Adrenal gland (tissue), 12 donors: ENCODE measurements around the gene SGSH. TPM values are rescaled to one million over a fixed set of nuclear protein-coding genes. Genes with fewer than 3 reads are reported as not detected.
"Not testable (repeated sequence)": the region's sequence is repeated elsewhere in the genome, so short reads cannot be mapped to it uniquely, and the experiment has no call there.

Source experiments
- DNase-seq, 7 donors: peaks; one replicate each; pipeline ENCODE4 v3.0.0-alpha.2; 2019 to 2020
- H3K27ac ChIP-seq, 5 donors: fragments of 200-600 bp; sonication (generic) in 4 of 5; 1 replicate in 3 of 5; 2 replicates in 2 of 5; pipeline versions ENCODE4 v1.5.1 to v1.8.0; 2016 to 2020; ENCODE audit warnings: mild to moderate bottlenecking in 1 of 5
- H3K27me3 ChIP-seq: fragments of 200-600 bp; 2 replicates; pipeline ENCODE4 v1.8.0; 2021
- H3K36me3 ChIP-seq, 2 donors: fragments of 200-600 bp; replicated peaks in 1 of 2; 1 replicate in 1 of 2; 2 replicates in 1 of 2; pipeline versions ENCODE4 v1.5.1 to v1.8.0; 2018 to 2022
- H3K4me1 ChIP-seq, 2 donors: fragments of 200-600 bp; replicated peaks in 1 of 2; 1 replicate in 1 of 2; 2 replicates in 1 of 2; pipeline versions ENCODE4 v1.5.1 to v1.8.0; 2018 to 2021
- H3K4me3 ChIP-seq, 4 donors: fragments of 200-600 bp; sonication (generic) in 3 of 4; one replicate each; pipeline ENCODE4 v1.5.1; 2016 to 2018
- H3K9me3 ChIP-seq, 3 donors: fragments of 200-600 bp; sonication (generic) in 1 of 3; replicated peaks in 1 of 3; 1 replicate in 2 of 3; 2 replicates in 1 of 3; pipeline versions ENCODE4 v1.5.1 to v1.8.0; 2016 to 2021
- CTCF ChIP-seq, 6 experiments: fragments of 450-650 bp in 4 of 6; fragments of 200-600 bp in 2 of 6; sonication (generic) in 1 of 6; IDR thresholded peaks; 1 replicate in 5 of 6; 2 replicates in 1 of 6; pipeline versions ENCODE4 v1.5.1 to v1.8.0; 2016 to 2021; ENCODE audit warnings: antibody characterized with exemption in 6 of 6, mild to moderate bottlenecking in 2 of 6, moderate library complexity in 1 of 6
- POLR2A ChIP-seq, 2 donors: fragments of 450-650 bp; IDR thresholded peaks; one replicate each; pipeline ENCODE4 v1.6.1; 2017; ENCODE audit warnings: antibody characterized with exemption in 2 of 2, mild to moderate bottlenecking in 2 of 2, moderate library complexity in 1 of 2
- WGBS, 4 donors: extraction: QIAGEN DNeasy Blood & Tissue Kit in 2 of 4; methylation state at CpG; one replicate each; pipeline versions ENCODE4 v1.1.5 to v1.1.7; 2013 to 2017; 5-methylcytosine and 5-hydroxymethylcytosine counted together
- intact Hi-C, 2 donors: fragments of 100-400 bp; cut with DNase I; formaldehyde crosslinking; loops; one replicate each; pipeline versions ENCODE4 v1.14.1 to v1.15.0; 2022 to 2023
- polyA plus RNA-seq, 3 donors: library from polyadenylated mRNA; stranded (reverse); fragments of 200-250 nt in 2 of 3; fragments of 350-450 nt in 1 of 3; fragmentation: Illumina TruSeq in 1 of 3; extraction: RNeasy Lipid Tissue Mini Kit (QIAGEN cat#74804) in 1 of 3; gene quantifications; one replicate each; pipeline ENCODE4 v1.2.3, GENCODE V29; 2013 to 2014
- total RNA-seq, 9 donors: library from RNA; depleted of rRNA in 4 of 9; stranded (reverse); fragments of >200 nt in 4 of 9; fragments of 120-200 nt in 1 of 9; fragmentation: NEBNext Ultra II Directional in 1 of 9; extraction: Animal tissue kit (Norgen Biotek cat#: 25700) in 1 of 9; gene quantifications; one replicate each; pipeline versions ENCODE4 v1.1.0 to v1.2.4, GENCODE V29; 2013 to 2023
- donor health status: healthy with polysubstance abuse.
- donor health status: Bipolar disorder and iron deficiency.
- donor health status: DM: yes; HTN: yes; CAD: no.
- donor health status: DM: no; HTN: no; CAD: no.
- donor health status: DM: no; HTN: no; CAD: no.
- donor health status: DM: yes; HTN: yes; CAD: no.

The SGSH gene
- total and polyA plus RNA-seq, 12 donors, result 33.3 to 194 (median 89.3) TPM

DNA sequence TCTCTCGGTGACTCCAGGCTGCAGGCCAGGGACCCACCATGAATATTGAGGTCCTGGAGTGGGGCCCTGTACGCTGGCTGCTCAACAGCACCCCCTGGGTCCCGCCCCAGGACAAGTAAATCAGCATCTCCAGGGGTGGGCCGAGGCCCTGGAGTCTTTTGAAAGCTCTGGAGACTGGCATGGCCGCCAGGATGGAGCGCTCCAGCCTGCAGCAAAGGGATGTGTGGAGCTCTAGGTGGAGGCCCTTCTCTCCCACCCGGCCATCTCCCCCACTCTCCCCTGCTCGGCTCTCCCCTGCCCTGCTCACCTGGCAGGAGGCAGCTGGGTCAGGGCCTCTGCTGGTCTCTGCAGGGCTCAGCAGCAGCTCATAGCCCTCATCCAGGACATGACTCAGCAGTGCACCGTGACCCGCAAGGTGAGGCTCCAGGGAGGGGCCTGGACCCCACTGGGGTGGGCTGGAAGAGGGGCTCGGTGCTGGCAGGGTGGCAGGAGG is 16.6 kb downstream of the SGSH start:
- H3K9me3 ChIP-seq, result no peaks in the 10 kb centered on the region
- 60 to 84% (median 78%) methylated on average over 2 to 11 of the region's 11 CpGs for WGBS, 4 donors
- intact Hi-C loops, result no loop called here
- H3K4me3 ChIP-seq, result no peak overlapping the region
- H3K27ac ChIP-seq, result no peak overlapping the region
- no peaks in the 10 kb centered on the region for H3K27me3 ChIP-seq
- peaks cover 0 to 3% of the 10 kb centered on the region in 2 donors for H3K36me3 ChIP-seq
- TF ChIP-seq POLR2A (IDR thresholded peaks at IDR 0.05), result no peak
- TF ChIP-seq CTCF (IDR thresholded peaks at IDR 0.05), result no peak
- no peak for DNase-seq
- H3K4me1 ChIP-seq, result no peaks in the 10 kb centered on the region

GRCh38 chr17:80202197-80202596 is 17.9 kb downstream of the SGSH start:
- WGBS, 4 donors, result 89 to 99% (median 92%) methylated on average over 10 to 17 of the region's 17 CpGs
- Histone ChIP-seq H3K36me3 (no peaks in the 10 kb centered on the region), H3K4me3 (no peak overlapping the region), H3K27ac (no peak overlapping the region), H3K4me1 (no peaks in the 10 kb centered on the region), H3K9me3 (no peaks in the 10 kb centered on the region), H3K27me3 (no peaks in the 10 kb centered on the region)
- no peak for DNase-seq
- TF ChIP-seq CTCF (IDR thresholded peaks at IDR 0.05) (no peak), POLR2A (IDR thresholded peaks at IDR 0.05) (no peak)
- intact Hi-C loops, result no loop called here

DNA sequence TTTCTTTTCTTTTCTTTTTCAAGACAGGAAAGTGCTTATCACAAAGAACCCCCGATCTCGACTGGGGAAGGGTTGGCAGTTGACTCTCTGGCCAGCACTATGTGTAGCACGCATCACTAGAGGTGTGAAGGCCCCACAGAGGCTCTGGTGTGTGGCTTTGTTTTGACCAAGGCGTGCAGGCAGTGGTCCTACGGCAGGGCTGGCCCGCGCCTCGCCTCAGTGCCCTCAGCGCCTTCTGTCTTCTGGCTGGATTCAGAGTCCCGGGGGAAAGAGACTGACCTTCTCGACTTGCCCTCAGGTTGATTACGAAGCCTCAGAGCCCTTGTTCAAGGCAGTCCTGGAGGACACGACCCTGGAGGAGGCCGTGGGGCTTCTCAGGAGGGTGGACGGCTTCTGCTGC is 18.7 kb downstream of the SGSH start:
- 72 to 94% (median 75%) methylated on average over 9 to 15 of the region's 15 CpGs for WGBS, 4 donors
- no peaks in the 10 kb centered on the region for H3K27me3 ChIP-seq
- intact Hi-C loops, result no loop called here
- H3K36me3 ChIP-seq, result no peaks in the 10 kb centered on the region
- no peak for DNase-seq
- no peak overlapping the region for H3K4me3 ChIP-seq
- H3K9me3 ChIP-seq, result no peaks in the 10 kb centered on the region
- H3K27ac ChIP-seq, result no peak overlapping the region
- TF ChIP-seq CTCF (IDR thresholded peaks at IDR 0.05) (no peak), POLR2A (IDR thresholded peaks at IDR 0.05) (no peak)
- no peaks in the 10 kb centered on the region for H3K4me1 ChIP-seq

GRCh38 chr17:80199295-80199694 is 20.8 kb downstream of the SGSH start:
- H3K36me3 ChIP-seq, intact Hi-C loops, H3K27ac ChIP-seq, H3K4me3 ChIP-seq, H3K9me3 ChIP-seq, H3K27me3 ChIP-seq, H3K4me1 ChIP-seq: not testable (repeated sequence)
- WGBS, 4 donors, result 61 to 77% (median 72%) methylated on average over 6 of the region's 6 CpGs
- peak in 1 of 7 donors; percentile 30 for DNase-seq

DNA sequence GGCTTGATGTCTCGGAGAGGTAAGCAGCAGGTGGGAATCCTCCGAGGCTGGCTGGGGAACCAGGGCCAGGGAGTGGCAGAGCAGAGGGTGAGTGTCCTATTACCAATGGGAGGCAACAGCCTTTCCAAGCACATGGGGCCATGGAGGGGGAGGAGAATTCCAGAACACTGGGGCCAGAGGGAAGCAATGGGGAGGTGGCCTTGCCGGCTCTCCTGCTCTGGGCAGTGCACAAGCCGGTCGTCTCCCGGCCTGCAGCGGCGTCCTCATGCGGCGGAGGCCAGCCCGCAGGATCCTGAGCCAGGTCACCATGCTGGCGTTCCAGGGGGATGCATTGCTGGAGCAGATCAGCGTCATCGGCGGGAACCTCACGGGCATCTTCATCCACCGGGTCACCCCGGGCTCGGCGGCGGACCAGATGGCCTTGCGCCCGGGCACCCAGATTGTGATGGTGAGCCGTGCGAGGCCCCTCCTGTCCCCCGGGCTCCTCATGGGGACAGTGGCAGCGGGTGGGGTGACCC is 21.9 kb downstream of the SGSH start:
- no peak overlapping the region for H3K27ac ChIP-seq
- H3K9me3 ChIP-seq, result no peaks in the 10 kb centered on the region
- intact Hi-C loops, result no loop called here
- H3K4me3 ChIP-seq, result no peak overlapping the region
- no peaks in the 10 kb centered on the region for H3K36me3 ChIP-seq
- DNase-seq, result peak in 1 of 7 donors; percentile 30
- 66 to 87% (median 79%) methylated on average over 12 to 27 of the region's 27 CpGs for WGBS, 4 donors
- TF ChIP-seq CTCF (IDR thresholded peaks at IDR 0.05), result no peak
- no peak for TF ChIP-seq POLR2A (IDR thresholded peaks at IDR 0.05)
- no peaks in the 10 kb centered on the region for H3K4me1 ChIP-seq
- H3K27me3 ChIP-seq, result no peaks in the 10 kb centered on the region
